ENCODE data around the gene ABCA1.
"Not testable (repeated sequence)": the region's sequence is repeated elsewhere in the genome, so short reads cannot be mapped to it uniquely, and the experiment has no call there.

Gene ABCA1

GRCh38 chr9:104905153-104905901, 22.6 kb downstream of the ABCA1 start:
- no peak for DNase-seq

DNA sequence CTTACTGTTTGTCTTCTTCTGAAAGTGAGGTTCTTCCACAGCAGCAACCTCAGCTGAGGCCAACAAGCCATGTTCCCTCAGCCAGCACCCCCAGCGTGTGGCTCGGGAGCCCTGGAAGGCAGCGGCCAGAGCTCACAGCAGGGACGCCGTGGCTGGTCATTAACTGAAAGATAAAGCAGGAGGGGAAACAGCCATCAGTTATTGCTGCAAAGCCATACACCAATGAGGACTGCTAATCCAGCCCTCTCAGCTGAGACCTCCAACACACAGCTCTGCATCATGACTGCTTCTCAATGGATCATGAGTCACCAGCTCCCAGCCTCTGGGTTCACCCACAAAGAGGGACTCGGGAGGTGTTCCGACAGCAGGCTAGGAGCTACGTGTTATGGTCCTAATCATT, 24.3 kb downstream of the ABCA1 start:
- DNase-seq = no peak

- DNase-seq = no peak
Observed at GRCh38 chr9:104900871-104901270, 27.1 kb downstream of the ABCA1 start.

DNA sequence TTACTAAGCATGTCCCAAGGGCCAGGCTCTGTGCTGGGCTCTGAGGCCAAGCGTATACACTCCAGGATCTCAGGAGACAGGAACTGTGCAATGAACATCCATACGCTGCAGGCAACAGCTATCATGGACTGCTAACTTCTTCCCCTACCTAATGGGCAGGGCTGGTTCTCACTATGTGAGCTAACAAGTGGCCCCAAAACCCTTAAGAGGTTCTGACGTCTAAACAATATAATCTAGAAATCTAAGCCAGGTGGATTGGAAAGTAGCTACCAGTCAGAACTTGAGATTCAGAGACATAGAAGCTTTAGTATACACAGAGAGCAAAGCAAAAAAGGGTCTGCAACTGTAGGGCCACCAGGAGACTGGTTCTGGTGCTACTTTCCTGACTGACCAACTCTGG, 27.6 kb downstream of the ABCA1 start:
- no peak for DNase-seq

- no peak for DNase-seq
Observed at GRCh38 chr9:104899759-104900247, 28.2 kb downstream of the ABCA1 start.

- DNase-seq = not testable (repeated sequence)
Observed at GRCh38 chr9:104898376-104898775, 29.6 kb downstream of the ABCA1 start.

- no peak for DNase-seq
Observed at GRCh38 chr9:104896131-104896530, 31.8 kb downstream of the ABCA1 start.

DNA sequence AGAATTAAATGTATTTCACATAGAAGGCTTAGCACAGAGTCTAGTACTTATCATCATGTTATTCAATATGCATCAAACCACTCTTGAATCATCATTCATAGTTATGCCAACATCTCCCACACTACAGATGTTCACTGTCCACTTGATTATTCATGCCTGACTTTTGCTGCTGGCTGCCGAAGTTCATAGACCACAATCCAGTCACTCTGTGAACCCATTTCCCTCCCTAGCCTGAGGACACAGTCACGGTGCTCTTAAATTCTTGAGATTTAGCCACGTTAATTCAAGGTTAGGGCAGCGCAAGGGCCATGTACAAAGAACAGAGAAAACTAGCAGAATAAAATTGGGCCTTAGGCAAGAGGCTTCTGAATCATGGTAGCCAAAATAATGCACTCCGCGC, 32.4 kb downstream of the ABCA1 start:
- DNase-seq = no peak

DNA sequence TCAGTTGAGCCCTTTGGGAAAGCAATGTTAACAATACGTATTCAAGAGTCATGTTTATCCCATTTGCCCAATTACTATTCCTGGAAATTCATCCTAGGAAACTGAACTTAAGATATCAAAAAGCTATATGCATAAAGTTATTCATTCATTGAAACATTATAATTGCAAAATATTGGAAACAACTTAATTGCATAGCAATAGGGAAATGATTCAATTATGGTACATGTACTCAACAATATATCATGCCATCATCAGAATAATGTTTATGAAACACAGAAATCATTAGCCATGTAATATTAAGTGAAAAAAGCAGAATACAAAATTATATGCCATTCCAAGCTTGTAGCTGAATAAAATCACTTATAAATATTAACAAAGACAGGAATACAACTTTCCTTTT, 35.3 kb downstream of the ABCA1 start:
- DNase-seq = no peak

DNA sequence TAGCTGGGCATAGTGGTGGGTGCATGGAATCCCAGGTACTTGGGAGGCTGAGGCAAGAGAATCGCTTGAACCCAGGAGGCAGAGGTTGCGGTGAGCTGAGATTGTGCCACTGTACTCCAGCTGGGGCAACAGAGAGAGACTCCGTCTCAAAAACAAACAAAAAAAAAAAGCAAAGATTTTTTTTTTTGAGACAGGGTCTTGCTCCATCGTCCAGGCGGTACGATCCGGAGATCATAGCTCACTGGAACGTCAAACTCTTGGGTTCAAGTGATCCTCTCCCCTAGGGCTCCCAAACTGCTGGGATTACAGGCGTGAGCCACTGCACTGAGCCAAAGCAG, 37.6 kb downstream of the ABCA1 start:
- no peak for DNase-seq

DNA sequence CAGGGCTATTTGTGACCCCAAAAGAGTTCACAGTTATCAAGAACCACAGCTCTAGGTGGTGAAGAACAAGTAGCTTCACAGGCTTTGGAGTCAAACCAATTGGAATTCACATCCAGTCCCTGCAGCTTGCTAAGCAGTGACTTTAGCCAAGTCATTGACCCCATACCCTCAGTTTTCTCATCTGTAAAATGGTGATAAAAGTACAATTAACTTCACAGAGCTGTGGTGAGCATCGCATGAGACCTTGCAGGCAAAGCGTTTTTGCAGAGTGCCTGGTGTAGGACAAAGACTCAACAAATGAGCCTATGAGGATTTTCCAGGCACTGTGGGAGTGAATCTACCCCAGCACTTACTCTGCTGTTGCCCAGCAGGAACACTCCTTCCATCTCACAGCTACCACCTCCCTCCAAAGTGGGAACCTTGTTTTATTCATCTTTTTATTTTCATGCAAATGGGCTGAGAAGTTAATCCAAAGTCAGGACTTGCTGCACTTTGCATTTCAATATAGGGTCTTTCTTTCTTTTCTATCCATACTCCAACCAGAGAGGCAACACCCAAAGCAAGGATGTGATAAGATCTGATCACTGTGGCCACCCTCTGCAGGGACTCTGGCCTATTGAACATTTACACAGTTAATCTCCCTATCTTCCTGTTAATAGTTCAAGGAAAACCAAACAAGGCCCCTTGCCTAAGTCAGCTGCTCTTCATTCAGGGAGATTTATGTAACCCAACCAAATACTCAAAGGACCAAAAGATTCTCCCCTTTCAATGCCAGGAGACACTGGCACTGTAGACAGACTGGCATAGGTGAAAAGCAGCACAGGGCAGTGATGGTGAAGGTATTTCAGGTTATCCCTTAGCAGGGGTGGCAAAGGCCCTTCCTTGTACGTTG, 41.9 kb downstream of the ABCA1 start:
- no peak for DNase-seq

GRCh38 chr9:104883169-104883568, 44.8 kb downstream of the ABCA1 start:
- no peak for DNase-seq

DNA sequence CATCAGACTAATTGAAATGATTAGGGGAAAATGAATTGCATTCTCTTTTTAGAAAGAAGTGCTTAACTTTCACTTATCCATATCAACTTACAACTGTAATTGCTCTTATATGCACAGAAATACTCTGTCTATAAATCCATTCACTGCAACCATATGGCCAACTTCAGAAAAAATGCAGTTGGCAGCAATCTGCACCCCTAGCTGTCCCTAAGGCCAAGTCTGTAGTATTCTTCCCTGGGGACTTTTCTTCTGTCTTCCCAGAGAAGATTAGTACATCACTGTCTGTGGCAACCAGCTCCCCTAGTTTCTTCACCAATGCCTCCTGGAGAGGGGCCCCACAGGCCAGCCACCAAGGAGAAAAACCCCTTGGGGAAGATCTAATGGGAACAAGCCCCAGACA, 45.4 kb downstream of the ABCA1 start:
- no peak for DNase-seq

GRCh38 chr9:104882086-104882485, 45.9 kb downstream of the ABCA1 start:
- no peak for DNase-seq

DNA sequence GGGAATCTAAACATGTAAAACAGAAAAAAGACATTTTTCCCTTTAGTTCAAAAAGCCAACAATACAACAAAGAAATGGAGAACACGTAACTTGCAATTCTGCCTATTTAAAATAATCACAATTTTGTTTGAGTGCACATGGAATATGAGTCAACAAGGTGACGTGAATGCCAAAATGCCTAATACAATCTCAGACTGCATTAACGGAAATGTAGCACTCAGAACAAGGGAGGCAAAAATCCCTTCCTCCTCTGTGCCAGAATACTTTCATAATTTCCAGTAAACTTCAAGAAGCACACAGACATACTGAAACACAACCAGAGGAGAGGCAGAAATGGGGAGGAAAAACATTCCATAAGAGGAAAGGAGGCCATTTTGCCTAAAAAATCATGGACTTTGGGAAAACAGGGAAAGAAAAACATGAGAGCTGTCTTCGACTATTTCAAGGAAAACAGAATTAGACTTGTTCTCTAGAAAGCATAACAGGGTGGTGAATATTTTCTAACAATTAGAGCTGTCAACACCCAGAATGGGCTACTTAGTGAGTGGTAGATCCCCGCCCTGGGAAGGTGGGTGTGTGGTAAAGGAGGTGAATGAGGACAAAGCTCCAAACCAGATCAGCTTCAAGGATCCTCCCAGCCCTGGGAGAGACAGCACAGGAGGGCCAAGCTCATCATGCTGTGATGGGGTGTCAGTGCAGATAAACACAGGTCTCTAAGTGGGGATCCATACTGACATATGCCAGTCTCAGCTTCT, 48.2 kb downstream of the ABCA1 start:
- no peak for DNase-seq

DNA sequence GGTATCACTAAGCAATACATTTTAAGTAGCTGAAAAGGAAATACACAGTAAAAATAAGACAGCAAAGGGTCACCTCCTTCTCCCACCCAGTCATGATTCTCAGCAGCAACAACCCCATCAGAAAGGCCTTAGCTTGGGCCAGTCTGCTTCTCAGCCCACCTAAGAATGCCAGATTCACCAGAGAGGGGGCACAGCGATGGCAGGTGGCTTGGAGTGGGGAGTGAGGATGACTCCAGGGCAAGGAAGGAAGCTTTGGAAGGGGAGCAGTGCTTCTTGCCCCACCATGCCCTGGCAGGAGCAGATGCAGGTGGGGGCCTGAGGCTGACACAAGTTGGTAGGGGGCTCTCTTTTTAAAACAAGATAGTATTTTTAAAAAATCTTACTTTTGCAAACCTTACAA, 51.4 kb downstream of the ABCA1 start:
- DNase-seq = no peak

DNA sequence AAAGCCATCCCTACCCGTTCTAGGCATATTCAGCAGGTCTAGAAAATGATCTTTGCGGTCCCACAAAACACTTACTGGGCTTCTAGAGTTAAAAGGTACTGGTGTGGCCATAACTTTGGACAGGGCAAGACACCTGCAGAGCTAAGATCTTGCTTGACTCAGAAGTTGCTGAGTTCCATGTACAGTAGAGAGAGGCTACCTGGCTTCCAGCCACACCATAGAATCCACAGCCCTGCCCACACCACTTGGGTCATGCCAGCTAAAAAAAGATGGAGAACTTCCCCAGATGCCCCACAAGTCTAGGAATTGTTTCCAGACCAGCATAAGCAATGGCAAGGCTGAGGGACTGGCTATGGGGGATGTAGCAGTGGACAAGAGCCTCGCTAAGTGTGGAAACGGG, 52.1 kb downstream of the ABCA1 start:
- no peak for DNase-seq

DNA sequence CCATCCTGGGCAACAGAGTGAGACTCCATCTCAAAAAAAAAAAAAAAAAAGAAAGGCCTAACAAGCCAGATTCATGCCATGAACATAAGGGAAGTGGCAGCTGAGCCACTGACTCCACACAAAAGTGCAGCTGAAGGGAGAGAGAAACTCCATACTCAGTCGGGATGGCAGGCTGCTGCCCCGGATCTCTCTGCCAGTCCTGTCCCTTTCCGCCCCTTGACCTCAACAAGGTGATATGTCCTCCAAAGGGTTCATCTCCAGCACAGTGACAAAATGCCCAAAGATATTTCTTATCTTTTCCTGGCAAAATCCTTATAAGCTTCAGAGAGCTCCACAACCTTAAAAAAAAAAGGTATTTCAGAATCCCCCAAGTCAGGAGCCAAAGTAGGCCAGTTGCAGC, 52.6 kb downstream of the ABCA1 start:
- DNase-seq = no peak

GRCh38 chr9:104873489-104873850, 54.5 kb downstream of the ABCA1 start:
- DNase-seq = no peak

GRCh38 chr9:104872656-104873488, 55.1 kb downstream of the ABCA1 start:
- no peak for DNase-seq

DNA sequence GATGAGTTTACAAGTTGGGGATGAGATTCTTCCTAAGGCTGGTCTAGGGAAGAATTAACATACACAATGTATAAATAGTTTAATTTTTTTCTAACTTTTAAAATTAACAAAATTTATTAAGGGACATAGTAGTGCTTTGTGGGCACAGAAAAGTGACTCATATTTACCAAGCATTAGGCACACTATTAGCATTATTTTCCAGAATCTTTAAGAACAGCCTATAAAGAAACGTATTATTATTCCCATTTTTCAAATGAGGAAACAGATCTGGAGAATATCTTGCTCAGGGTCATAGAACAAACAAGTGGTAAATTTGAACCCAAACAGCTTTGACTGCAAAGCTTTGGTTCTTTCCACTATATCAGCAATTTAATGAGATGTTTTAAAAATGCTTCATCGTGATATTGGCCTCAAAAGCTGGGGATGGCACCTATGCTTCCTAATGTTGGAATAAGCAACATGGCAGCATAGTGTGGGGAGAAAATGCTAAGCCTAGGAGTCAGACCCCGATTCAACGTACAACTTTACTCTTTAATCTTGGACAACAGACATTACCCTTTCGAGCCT, 55.9 kb downstream of the ABCA1 start:
- no peak for DNase-seq

DNA sequence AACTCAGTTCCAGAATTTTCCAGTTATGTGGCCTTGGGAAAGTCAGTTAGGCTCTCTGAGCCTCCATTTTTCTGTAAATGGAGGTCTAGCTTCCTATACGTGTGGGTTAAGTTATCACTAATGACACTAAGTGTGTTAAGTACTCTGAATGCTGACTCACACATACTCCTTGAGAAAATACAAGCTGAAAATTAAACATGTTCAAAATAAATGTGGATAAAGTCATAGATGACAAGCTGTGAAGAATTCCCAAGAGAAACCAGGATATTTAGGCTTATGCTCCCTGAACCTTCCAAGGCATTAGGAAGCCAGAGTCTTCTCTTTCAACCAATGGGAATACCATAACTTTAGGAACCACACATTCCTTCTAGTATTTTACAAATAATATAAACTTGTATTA, 58.1 kb downstream of the ABCA1 start:
- DNase-seq = no peak

All from activated effector memory CD4-positive, alpha-beta T cell treated with anti-CD3 and anti-CD28 coated beads, Interleukin-2, amount 50 U/mL, for 16 hours (primary cell).